ENCODE results near the gene KEAP1. TPM values are rescaled to one million over a fixed set of nuclear protein-coding genes. Genes with fewer than 3 reads are reported as not detected.
"Not testable (repeated sequence)": the region's sequence is repeated elsewhere in the genome, so short reads cannot be mapped to it uniquely, and the experiment has no call there.

KEAP1 gene
- total and polyA plus RNA-seq, 3 donors from 2014 or later = 40.7 to 61.0 (median 54.1) TPM

DNA sequence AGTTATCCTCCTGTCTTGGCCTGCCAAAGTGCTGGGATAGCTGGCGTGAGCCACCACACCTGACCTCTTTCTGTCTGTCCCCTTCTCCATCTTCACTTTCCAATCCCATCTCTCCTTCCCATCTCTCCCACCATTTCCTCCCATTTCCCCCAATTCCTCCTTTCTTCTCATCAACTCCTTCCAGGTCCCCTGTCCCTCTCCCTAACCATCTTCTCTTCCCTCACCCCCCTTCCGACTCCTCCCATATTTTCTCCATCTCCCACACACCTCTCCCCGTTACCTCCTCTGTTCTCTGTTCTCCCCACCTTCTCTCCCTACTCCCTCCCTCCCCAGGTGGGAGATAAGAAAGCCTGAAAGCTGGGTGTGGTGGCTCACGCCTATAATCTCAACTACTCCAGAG, 40.6 kb downstream of the KEAP1 start:
- H3K36me3 ChIP-seq (ENCODE audit: low read depth, missing control alignments) = no peaks in the 10 kb centered on the region
- H3K4me3 ChIP-seq = no peak overlapping the region
- TF ChIP-seq POLR2A (IDR thresholded peaks at IDR 0.05) = no peak
- TF ChIP-seq, protein P1, sequence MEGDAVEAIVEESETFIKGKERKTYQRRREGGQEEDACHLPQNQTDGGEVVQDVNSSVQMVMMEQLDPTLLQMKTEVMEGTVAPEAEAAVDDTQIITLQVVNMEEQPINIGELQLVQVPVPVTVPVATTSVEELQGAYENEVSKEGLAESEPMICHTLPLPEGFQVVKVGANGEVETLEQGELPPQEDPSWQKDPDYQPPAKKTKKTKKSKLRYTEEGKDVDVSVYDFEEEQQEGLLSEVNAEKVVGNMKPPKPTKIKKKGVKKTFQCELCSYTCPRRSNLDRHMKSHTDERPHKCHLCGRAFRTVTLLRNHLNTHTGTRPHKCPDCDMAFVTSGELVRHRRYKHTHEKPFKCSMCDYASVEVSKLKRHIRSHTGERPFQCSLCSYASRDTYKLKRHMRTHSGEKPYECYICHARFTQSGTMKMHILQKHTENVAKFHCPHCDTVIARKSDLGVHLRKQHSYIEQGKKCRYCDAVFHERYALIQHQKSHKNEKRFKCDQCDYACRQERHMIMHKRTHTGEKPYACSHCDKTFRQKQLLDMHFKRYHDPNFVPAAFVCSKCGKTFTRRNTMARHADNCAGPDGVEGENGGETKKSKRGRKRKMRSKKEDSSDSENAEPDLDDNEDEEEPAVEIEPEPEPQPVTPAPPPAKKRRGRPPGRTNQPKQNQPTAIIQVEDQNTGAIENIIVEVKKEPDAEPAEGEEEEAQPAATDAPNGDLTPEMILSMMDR (IDR thresholded peaks at IDR 0.05) = no peak
- H3K27me3 ChIP-seq = no peaks in the 10 kb centered on the region
- no peaks in the 10 kb centered on the region for H3K9me3 ChIP-seq
- DNase-seq = no peak
- 75 to 77% methylated on average over 4 of the region's 4 CpGs for WGBS, 2 donors
- H3K27ac ChIP-seq = no peak overlapping the region
- intact Hi-C loops (cut with DNase I; ENCODE audit: low total_unique reads) = no loop called here
- no peaks in the 10 kb centered on the region for H3K4me1 ChIP-seq

DNA sequence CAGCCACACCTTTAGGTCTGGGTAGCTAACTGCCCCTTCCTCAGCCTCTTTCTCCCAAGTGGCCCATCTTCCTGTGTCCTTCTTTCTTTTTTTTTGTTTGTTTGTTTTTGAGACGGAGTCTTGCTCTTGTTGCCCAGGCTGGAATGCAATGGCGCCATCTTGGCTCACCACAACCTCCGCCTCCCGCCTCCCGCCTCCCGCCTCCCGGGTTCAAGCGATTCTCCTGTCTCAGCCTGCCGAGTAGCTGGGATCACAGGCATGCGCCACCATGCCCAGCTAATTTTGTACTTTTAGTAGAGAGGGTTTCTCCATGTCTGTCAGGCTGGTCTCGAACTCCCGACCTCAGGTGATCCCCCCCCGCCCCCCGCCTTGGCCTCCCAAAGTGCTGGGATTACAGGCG, 41.1 kb downstream of the KEAP1 start:
- H3K27ac ChIP-seq; intact Hi-C loops (cut with DNase I; ENCODE audit: low total_unique reads); DNase-seq; H3K36me3 ChIP-seq (ENCODE audit: low read depth, missing control alignments); H3K9me3 ChIP-seq; H3K4me1 ChIP-seq; H3K27me3 ChIP-seq: not testable (repeated sequence)
- peak overlapping the region in 1 of 2 donors; percentile 32 for H3K4me3 ChIP-seq
- 68% methylated on average over 15 of the region's 15 CpGs for WGBS, 2 donors

DNA sequence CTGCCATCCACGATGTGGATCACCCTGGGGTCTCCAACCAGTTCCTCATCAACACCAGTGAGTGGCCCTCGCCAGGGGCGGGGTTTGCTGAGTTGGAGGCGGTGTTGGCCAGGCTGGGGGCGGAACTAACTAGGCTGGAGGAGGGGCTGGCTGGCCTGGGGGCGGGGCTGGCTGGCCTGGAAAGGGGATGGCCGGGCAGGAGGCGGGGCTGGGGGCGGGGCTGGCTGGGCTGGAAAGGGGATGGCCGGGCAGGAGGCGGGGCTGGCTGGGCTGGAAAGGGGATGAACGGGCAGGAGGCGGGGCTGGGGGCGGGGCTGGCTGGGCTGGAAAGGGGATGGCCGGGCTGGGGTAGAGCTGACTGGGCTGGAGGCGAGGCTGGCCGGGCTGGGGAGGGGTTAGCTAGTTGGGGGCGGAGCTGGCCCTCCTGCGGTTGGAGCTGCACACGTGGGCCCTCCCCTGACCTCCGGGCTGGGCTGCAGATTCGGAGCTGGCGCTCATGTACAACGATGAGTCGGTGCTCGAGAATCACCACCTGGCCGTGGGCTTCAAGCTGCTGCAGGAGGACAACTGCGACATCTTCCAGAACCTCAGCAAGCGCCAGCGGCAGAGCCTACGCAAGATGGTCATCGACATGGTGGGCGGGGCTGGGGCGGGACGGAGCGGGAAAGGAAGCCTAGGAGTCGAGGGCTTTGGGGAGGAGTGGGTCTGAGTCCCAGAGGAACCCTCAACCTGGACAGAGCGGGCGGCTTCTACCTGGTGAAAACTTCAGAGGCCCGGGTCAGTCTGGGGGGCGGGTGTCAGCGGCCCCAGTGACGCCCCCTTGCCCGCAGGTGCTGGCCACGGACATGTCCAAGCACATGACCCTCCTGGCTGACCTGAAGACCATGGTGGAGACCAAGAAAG, 41.9 kb downstream of the KEAP1 start:
- no peak for TF ChIP-seq POLR2A (IDR thresholded peaks at IDR 0.05)
- TF ChIP-seq, protein P1 (IDR thresholded peaks at IDR 0.05) = no peak
- peak; percentile 94 for DNase-seq
- Histone ChIP-seq H3K27ac (no peak overlapping the region), H3K4me1 (no peaks in the 10 kb centered on the region), H3K27me3 (no peaks in the 10 kb centered on the region), H3K4me3 (peak overlapping the region; percentile 15 to 32), H3K9me3 (no peaks in the 10 kb centered on the region), H3K36me3 (ENCODE audit: low read depth, missing control alignments) (no peaks in the 10 kb centered on the region)
- intact Hi-C loops (cut with DNase I; ENCODE audit: low total_unique reads) = no loop called here
- 5 to 8% methylated on average over 29 to 42 of the region's 45 CpGs for WGBS, 2 donors

DNA sequence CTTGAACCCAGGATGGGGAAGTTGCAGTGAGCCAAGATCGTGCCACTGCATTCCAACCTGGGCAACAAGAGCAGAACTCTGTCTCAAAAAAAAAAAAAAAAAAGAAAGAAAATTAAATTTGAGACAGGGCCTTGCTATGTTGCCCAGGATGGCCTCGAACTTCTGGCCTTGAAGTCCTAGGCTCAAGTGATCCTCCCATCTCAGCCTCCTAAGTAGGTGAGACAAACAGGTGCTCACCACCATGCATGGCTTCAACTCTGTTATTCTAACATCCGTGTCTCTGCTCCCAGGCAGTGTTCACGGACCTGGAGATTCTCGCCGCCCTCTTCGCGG, 42.5 kb downstream of the KEAP1 start:
- WGBS, 2 donors = 23 to 35% methylated on average over 8 of the region's 8 CpGs
- DNase-seq = no peak
- intact Hi-C loops (cut with DNase I; ENCODE audit: low total_unique reads) = no loop called here
- Histone ChIP-seq H3K36me3 (ENCODE audit: low read depth, missing control alignments) (no peaks in the 10 kb centered on the region), H3K27me3 (no peaks in the 10 kb centered on the region), H3K9me3 (no peaks in the 10 kb centered on the region), H3K27ac (no peak overlapping the region), H3K4me1 (no peaks in the 10 kb centered on the region), H3K4me3 (no peak overlapping the region)
- TF ChIP-seq, protein P1 (IDR thresholded peaks at IDR 0.05) = no peak

DNA sequence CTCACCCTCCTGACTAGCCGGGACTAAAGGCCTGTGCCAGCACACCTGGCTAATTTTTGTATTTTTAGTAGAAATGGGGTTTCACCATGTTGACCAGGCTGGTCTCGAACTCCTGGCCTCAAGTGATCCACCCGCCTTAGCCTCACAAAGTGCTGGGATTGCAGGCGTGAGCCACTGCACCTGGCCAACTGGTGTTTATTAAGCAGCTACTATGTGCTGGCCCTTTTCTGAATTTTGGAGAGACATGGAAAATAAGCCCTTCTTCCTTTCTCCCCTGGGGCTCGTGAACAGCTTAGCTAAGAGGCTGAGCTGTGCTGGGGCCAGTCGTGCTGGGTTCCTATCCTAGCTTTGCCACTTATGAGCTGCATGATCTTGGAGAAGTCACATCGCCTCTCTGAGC, 44.4 kb downstream of the KEAP1 start:
- H3K36me3 ChIP-seq (ENCODE audit: low read depth, missing control alignments); H3K9me3 ChIP-seq; H3K4me1 ChIP-seq; DNase-seq; intact Hi-C loops (cut with DNase I; ENCODE audit: low total_unique reads); H3K27me3 ChIP-seq; H3K4me3 ChIP-seq; H3K27ac ChIP-seq: not testable (repeated sequence)
- 93 to 98% methylated on average over 7 of the region's 7 CpGs for WGBS, 2 donors

DNA sequence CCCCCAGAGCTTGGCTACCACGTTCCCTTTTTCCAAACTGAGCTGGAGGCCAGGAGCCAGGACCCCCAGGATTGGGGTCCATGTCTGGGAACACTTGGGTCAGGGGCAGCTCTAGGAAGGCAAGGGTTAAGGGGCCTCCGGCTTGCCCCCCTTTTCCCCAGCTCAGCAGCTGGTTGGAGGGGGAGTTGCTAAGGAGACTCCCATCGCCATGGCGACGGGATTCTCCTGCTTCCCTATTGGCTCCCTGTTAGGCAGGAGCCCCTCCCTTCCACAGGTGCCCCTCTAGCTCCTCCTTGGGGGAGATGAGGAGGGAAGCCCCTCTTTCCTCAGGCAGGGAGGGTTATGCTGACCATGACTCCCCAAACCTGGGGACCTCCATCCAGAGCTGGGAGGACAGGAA, 48.9 kb downstream of the KEAP1 start:
- DNase-seq = peak; percentile 64
- Histone ChIP-seq H3K27me3 (no peaks in the 10 kb centered on the region), H3K4me3 (no peak overlapping the region), H3K36me3 (ENCODE audit: low read depth, missing control alignments) (no peaks in the 10 kb centered on the region), H3K4me1 (no peaks in the 10 kb centered on the region), H3K27ac (no peak overlapping the region), H3K9me3 (no peaks in the 10 kb centered on the region)
- no peak for TF ChIP-seq POLR2A (IDR thresholded peaks at IDR 0.05)
- TF ChIP-seq, protein P1 (IDR thresholded peaks at IDR 0.05) = no peak
- 10 to 12% methylated on average over 2 to 5 of the region's 5 CpGs for WGBS, 2 donors
- intact Hi-C loops (cut with DNase I; ENCODE audit: low total_unique reads) = no loop called here

All from testis (tissue), 3 donors.